HUES48 (cell line): ENCODE data around the gene MRPS27.

Experiments
- H3K27ac ChIP-seq: one replicate; pipeline ENCODE4 v1.7.0; 2013; ENCODE audit warnings: low read depth, low read length, inconsistent platforms
- H3K27me3 ChIP-seq: 2 replicates; pipeline ENCODE4 v1.6.1; 2013; ENCODE audit warnings: mild to moderate bottlenecking, low read length; ENCODE audit not compliant: control insufficient read depth, insufficient read depth
- H3K36me3 ChIP-seq: 2 replicates; pipeline ENCODE4 v1.6.1; 2013; ENCODE audit warnings: low read length; ENCODE audit not compliant: control insufficient read depth, insufficient read depth
- H3K4me1 ChIP-seq: 2 replicates; pipeline ENCODE4 v1.6.1; 2013; ENCODE audit warnings: mild to moderate bottlenecking, low read length; ENCODE audit not compliant: control insufficient read depth, insufficient read depth
- H3K4me3 ChIP-seq: 2 replicates; pipeline ENCODE4 v1.5.1; 2013; ENCODE audit warnings: mild to moderate bottlenecking, low read depth, low read length
- H3K9ac ChIP-seq: 2 replicates; pipeline ENCODE4 v1.6.1; 2013; ENCODE audit warnings: mild to moderate bottlenecking, low read depth, low read length, moderate library complexity
- H3K9me3 ChIP-seq: 2 replicates; pipeline ENCODE4 v1.6.1; 2013; ENCODE audit warnings: low read length; ENCODE audit not compliant: control insufficient read depth, insufficient read depth

Gene MRPS27

DNA sequence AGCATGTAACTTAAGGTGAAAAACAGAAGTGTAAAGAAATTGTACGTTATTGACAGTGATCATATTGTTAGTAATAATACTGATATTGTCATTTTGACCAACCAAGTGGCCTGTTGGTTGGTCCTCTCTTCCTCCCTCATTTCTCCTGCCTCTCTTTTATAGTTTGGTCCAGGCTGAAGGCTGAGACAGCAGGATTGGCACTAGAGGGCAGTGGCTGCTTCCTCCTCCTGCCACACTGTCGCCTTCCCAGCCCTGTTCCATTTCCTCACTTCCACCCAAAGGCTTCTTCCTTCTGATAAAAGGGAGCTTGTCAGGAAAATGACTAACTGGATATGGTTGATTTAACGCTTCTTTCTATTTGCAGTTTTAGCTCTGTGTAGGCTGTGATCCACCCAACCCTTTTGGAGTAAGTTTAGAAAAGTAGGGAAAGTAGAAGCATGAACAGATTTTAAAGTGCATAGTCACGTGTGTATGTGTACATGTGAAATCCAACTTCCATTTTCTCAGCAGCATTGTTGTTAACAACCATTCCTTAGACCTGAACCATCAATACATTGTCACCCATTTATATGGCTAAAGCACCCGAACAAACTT, 35.8 kb upstream of the MRPS27 start:
- Histone ChIP-seq H3K27ac (no peak overlapping the region), H3K4me1 (no peaks in the 10 kb centered on the region), H3K9me3 (no peaks in the 10 kb centered on the region), H3K4me3 (no peak overlapping the region), H3K9ac (no peak overlapping the region), H3K36me3 (peaks cover 23% of the 10 kb centered on the region), H3K27me3 (no peaks in the 10 kb centered on the region)

DNA sequence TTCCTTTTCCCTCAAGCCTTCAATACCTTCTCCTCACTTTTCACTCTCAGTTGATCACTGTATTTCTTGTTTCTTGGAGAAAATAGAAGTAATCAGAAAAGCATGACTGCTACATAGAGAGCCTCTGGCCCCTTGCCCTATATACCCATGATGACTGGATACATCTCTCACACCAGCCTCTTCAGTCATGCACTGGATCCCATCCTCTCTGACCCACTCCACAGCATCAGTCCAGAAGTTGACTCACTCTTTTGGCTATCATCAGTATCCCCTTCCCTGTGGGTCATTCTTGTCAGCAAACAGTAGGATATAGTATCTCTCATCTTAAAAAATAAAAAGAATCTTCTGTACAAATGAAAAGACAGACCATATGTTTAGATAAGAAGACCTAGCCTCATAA, 33.0 kb upstream of the MRPS27 start:
- Histone ChIP-seq H3K4me3 (no peak overlapping the region), H3K27me3 (no peaks in the 10 kb centered on the region), H3K4me1 (no peaks in the 10 kb centered on the region), H3K36me3 (0 out of 2 replicates have a peak, but pooled peaks cover under 1% of the 10 kb centered on the region), H3K9me3 (no peaks in the 10 kb centered on the region), H3K27ac (no peak overlapping the region), H3K9ac (no peak overlapping the region)

DNA sequence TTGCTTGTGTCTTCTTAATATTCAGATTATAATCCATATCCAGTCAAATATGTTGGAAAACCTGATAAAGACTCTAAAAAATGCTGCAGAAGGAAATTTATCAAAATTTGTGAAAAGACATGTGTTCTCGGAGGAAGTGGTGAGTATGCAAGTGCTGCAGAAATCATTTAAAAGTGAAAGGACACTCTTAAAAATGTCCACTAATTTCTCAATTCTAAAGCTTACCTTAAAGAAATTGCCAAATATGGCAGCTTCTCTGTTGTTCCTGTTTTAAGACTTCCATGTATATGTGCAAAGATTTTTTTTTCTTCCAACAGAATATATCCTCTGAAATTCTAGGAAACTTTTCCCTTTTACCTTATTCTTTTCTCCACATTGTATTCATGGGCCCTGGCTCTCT, 32.6 kb upstream of the MRPS27 start:
- Histone ChIP-seq H3K36me3 (no peaks in the 10 kb centered on the region), H3K9ac (no peak overlapping the region), H3K4me3 (no peak overlapping the region), H3K9me3 (no peaks in the 10 kb centered on the region), H3K27me3 (no peaks in the 10 kb centered on the region), H3K4me1 (no peaks in the 10 kb centered on the region), H3K27ac (no peak overlapping the region)

DNA sequence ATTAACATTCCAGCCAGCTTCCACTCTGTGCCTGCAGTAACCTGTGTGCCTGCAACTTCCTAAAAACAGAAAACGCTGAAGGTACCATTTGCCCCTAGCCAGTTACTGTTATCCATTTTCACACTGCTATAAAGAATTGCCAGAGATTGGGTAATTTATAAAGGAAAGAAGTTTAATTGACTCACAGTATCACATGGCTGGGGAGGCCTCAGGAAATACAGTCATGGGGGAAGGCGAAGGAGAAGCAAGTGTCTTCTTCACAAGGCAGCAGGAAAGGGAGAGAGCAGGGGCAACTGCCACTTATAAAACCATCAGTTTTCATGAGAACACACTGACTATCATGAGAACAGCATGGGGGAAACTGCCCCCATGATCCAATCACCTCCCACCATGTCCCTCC, 31.3 kb upstream of the MRPS27 start:
- H3K27me3 ChIP-seq: no peaks in the 10 kb centered on the region
- no peak overlapping the region for H3K9ac ChIP-seq
- no peaks in the 10 kb centered on the region for H3K36me3 ChIP-seq

DNA sequence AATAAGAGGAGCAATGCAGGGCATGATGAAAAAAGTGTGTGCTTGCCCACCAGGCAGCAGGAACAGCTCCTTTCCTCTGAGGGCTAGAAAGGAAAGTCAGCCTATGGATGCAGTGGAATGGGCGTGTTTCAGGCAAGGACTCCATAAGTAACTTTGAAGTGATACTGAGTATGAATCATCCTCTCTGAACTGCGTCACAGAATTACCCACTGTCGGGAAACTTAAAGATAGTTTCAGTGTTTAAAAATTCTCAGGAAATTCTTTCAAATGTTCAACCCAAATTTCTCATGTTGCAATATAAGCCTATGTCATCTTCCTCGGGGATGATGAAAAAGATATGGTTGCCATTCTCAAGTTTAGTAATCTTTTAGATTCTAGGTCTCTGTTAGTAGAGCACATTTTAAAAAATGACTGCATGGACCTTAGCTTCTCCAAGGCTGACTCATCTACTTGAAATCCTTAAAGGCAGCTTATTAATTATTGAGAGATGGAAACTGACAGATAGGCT, 27.8 kb upstream of the MRPS27 start:
- H3K9me3 ChIP-seq: no peaks in the 10 kb centered on the region
- H3K27ac ChIP-seq: no peak overlapping the region
- no peak overlapping the region for H3K9ac ChIP-seq
- H3K4me3 ChIP-seq: no peak overlapping the region
- H3K36me3 ChIP-seq: peaks cover 11% of the 10 kb centered on the region
- no peaks in the 10 kb centered on the region for H3K27me3 ChIP-seq
- no peaks in the 10 kb centered on the region for H3K4me1 ChIP-seq

More for the DNA sequence above, 31.3 kb upstream of the MRPS27 start:
- no peak overlapping the region for H3K27ac ChIP-seq
- H3K4me1 ChIP-seq: no peaks in the 10 kb centered on the region
- H3K9me3 ChIP-seq: no peaks in the 10 kb centered on the region
- no peak overlapping the region for H3K4me3 ChIP-seq

DNA sequence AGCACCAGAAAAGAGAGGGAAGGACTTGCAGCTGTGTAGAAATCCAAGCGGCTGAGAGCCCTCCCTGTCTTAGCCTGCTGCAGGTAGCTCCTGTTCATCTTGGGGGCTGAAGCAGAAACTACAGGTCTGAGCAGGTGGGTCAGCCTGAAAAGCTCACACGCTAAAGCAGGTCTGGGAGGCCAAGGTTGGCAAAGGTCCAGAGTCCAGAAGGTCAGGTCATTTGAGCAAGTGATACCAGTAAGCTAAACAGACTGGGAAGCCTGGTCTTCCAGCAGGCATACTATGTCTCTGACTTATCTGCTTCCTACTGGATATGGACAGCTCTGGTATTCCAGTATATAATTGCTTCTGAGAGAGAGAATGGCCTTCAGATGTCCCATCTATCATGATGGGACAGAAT, 26.4 kb upstream of the MRPS27 start:
- Histone ChIP-seq H3K36me3 (peaks cover 14% of the 10 kb centered on the region), H3K4me3 (no peak overlapping the region), H3K9me3 (no peaks in the 10 kb centered on the region), H3K4me1 (no peaks in the 10 kb centered on the region), H3K27ac (no peak overlapping the region), H3K9ac (no peak overlapping the region), H3K27me3 (no peaks in the 10 kb centered on the region)

DNA sequence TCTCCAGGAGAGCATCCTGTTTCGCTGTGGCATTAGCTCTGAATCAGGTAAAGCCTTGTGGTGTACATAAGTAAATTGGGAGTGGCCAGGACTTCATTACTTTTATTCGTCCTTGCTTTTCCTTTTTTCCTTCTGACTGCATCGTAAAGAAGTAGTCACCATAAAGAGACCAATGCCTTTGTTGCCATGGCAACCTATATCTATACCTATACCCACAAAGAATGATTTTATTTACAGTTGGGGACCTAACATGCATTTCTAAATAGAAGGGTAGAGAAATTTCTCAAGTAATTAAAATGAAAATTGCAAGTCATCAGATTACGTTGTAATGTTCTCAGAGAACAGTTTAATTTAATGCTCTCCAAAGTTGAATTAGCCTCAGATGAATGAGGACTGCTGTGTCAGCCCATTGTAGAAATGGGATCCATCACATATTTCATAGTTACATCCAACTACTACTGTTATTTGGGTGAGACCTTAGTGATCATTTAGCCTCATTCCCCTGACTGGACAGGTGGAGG, 18.7 kb upstream of the MRPS27 start:
- H3K4me3 ChIP-seq: no peak overlapping the region
- no peaks in the 10 kb centered on the region for H3K4me1 ChIP-seq
- no peak overlapping the region for H3K9ac ChIP-seq
- no peaks in the 10 kb centered on the region for H3K9me3 ChIP-seq
- H3K27ac ChIP-seq: no peak overlapping the region
- H3K27me3 ChIP-seq: no peaks in the 10 kb centered on the region
- H3K36me3 ChIP-seq: peaks cover 47% of the 10 kb centered on the region

DNA sequence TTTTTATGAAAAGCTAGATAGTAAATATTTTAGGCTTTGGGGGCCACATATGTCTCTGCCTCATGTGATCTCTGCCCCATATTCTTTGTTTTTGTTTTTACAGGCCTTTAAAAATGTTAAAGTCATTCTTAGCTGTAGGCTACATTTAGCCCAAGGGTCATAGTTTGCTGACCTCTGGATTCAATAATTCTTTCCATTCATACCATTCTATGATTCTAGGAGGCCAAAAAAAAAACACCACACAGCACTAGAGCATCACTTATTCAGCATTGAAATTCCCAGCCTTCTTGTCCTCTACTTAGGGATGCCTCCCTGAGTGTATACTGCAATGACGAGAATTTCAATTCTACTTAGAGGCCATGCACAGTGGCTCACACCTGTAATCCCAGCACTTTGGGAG, 17.1 kb upstream of the MRPS27 start:
- no peak overlapping the region for H3K27ac ChIP-seq
- H3K9me3 ChIP-seq: no peaks in the 10 kb centered on the region
- H3K4me1 ChIP-seq: no peaks in the 10 kb centered on the region
- no peak overlapping the region for H3K4me3 ChIP-seq
- H3K9ac ChIP-seq: no peak overlapping the region
- peaks cover 53% of the 10 kb centered on the region for H3K36me3 ChIP-seq
- H3K27me3 ChIP-seq: no peaks in the 10 kb centered on the region

DNA sequence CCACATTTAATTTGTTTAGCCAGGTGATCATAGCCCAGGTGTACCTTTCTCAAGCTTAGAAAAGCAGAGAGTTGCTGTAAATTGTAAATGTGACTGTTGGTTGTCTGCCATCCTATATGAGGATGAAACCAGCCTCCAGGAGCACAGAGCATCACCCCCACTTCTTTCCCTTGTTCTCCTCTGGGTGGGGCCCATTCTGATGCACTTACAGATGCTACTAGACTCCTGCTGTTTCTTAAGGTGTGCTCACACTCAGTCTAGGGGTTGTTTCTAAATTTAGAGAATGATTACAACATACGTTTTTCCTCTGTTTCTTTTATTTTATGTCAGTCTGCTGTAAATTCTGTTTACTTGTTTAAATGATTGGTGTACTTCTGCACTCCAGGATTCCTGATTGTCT, 10.7 kb upstream of the MRPS27 start:
- no peak overlapping the region for H3K4me3 ChIP-seq
- H3K27ac ChIP-seq: no peak overlapping the region
- no peaks in the 10 kb centered on the region for H3K9me3 ChIP-seq
- H3K36me3 ChIP-seq: peaks cover 78% of the 10 kb centered on the region
- H3K27me3 ChIP-seq: no peaks in the 10 kb centered on the region
- no peak overlapping the region for H3K9ac ChIP-seq
- peaks cover 9% of the 10 kb centered on the region for H3K4me1 ChIP-seq

DNA sequence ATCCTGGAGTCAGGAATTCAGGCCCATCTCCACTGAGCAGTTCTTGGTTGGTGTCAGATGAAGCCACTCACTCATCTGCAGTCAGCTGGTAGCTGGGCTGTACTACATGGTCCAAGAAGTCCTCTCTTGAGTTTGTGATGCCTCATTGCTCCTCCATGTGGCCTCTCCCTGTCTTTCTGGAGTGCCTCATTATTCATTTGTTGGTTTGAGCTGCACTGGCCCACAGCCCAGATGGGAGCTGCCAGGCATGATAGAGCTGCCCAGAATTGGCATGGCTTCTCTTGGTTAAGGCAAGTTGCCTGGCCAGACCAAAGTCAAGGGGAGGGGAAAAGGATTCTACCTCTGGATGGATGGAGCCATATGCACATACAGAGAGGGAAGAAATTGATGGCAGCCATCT, 8.1 kb upstream of the MRPS27 start:
- peaks cover 92% of the 10 kb centered on the region for H3K36me3 ChIP-seq
- peaks cover 9% of the 10 kb centered on the region for H3K4me1 ChIP-seq
- no peaks in the 10 kb centered on the region for H3K27me3 ChIP-seq
- H3K9me3 ChIP-seq: no peaks in the 10 kb centered on the region
- no peak overlapping the region for H3K4me3 ChIP-seq
- H3K27ac ChIP-seq: no peak overlapping the region
- H3K9ac ChIP-seq: no peak overlapping the region

DNA sequence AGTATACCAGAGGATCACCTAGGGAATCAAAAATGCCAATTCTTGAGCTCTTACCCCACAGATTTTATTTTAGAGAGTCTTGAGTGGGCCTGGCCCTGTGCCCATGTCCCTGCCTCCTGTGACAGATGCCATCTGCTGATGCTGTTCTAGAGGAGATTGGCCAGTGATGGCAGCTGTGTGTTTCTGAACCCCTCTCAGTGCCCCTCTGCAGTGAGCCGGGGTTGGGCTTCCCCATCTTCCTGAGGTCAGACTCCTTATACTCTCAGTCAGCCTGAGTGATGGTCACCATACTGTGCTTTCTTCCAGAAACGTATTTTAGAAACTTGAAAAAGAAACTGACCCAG, 6.2 kb upstream of the MRPS27 start:
- Histone ChIP-seq H3K4me1 (peaks cover 11% of the 10 kb centered on the region), H3K36me3 (peaks cover 74% of the 10 kb centered on the region), H3K27me3 (no peaks in the 10 kb centered on the region), H3K4me3 (no peak overlapping the region), H3K27ac (no peak overlapping the region), H3K9me3 (no peaks in the 10 kb centered on the region), H3K9ac (no peak overlapping the region)
